Neural cell (in vitro differentiated cells): Measurements from ENCODE around the gene L2HGDH. TPM values are rescaled to one million over a fixed set of nuclear protein-coding genes. Genes with fewer than 3 reads are reported as not detected.

Experiments used
- H2AFZ ChIP-seq: fragments of 200-600, 300-800 bp; sonication (generic), shearing (Covaris generic); 2 replicates; pipeline ENCODE4 v1.6.0; 2014; ENCODE audit warnings: low read depth, mild to moderate bottlenecking, antibody characterized with exemption, low read length, moderate library complexity
- H3F3A ChIP-seq: fragments of 200-600 bp; shearing (Covaris generic); 2 replicates; pipeline ENCODE4 v1.6.1; 2016; ENCODE audit warnings: mild to moderate bottlenecking, moderate library complexity, mixed read lengths, antibody characterized with exemption, low read length; ENCODE audit not compliant: insufficient read depth, poor library complexity, severe bottlenecking
- H3K27ac ChIP-seq: fragments of 200-600, 300-800 bp; sonication (generic), shearing (Covaris generic); 2 replicates; pipeline ENCODE4 v1.5.1; 2014; ENCODE audit warnings: mild to moderate bottlenecking, low read length, moderate library complexity
- H3K27me3 ChIP-seq: fragments of 300-800, 200-600 bp; sonication (generic), shearing (Covaris generic); 2 replicates; pipeline ENCODE4 v1.6.0; 2014; ENCODE audit warnings: mild to moderate bottlenecking, low read depth, low read length, moderate library complexity; ENCODE audit not compliant: insufficient read depth
- H3K36me3 ChIP-seq: fragments of 300-800, 200-600 bp; sonication (generic), shearing (Covaris generic); 2 replicates; pipeline ENCODE4 v1.5.1; 2014; ENCODE audit warnings: mild to moderate bottlenecking, antibody characterized with exemption, low read length, moderate library complexity; ENCODE audit not compliant: insufficient read depth
- H3K4me2 ChIP-seq: fragments of 300-800, 200-600 bp; sonication (generic), shearing (Covaris generic); 2 replicates; pipeline ENCODE4 v1.6.0; 2014; ENCODE audit warnings: mild to moderate bottlenecking, low read length
- H3K4me3 ChIP-seq: fragments of 300-800, 200-600 bp; sonication (generic), shearing (Covaris generic); 2 replicates; pipeline ENCODE4 v1.5.1; 2014; ENCODE audit warnings: mild to moderate bottlenecking, low read length, moderate library complexity
- H3K79me2 ChIP-seq: fragments of 200-600 bp; shearing (Covaris generic); replicated peaks from 2 replicates; pipeline ENCODE4 v1.6.0; 2014; ENCODE audit warnings: mild to moderate bottlenecking, low read length, moderate library complexity; ENCODE audit not compliant: insufficient read depth
- H3K9ac ChIP-seq: fragments of 300-800, 200-600 bp; sonication (generic), shearing (Covaris generic); 2 replicates; pipeline ENCODE4 v1.6.1; 2016; ENCODE audit warnings: mild to moderate bottlenecking, low read length, mixed read lengths
- H3K9me2 ChIP-seq: fragments of 200-600 bp; shearing (Covaris generic); 2 replicates; pipeline ENCODE4 v1.6.1; 2016; ENCODE audit warnings: mild to moderate bottlenecking, low read length, mixed read lengths; ENCODE audit not compliant: insufficient read depth
- H3K9me3 ChIP-seq: fragments of 200-600, 300-800 bp; sonication (generic), shearing (Covaris generic); 2 replicates; pipeline ENCODE4 v1.6.1; 2016; ENCODE audit warnings: mild to moderate bottlenecking, mixed run types, low read length, moderate library complexity, mixed read lengths
- H4K20me1 ChIP-seq: fragments of 200-600 bp; shearing (Covaris generic); 2 replicates; pipeline ENCODE4 v1.6.1; 2016; ENCODE audit warnings: mild to moderate bottlenecking, mixed run types; ENCODE audit not compliant: insufficient read depth
- CTCF ChIP-seq: fragments of 450-650 bp; IDR thresholded peaks from 2 replicates; pipeline ENCODE4 v1.5.1; 2014; ENCODE audit warnings: antibody characterized with exemption, mild to moderate bottlenecking, moderate library complexity; ENCODE audit not compliant: poor library complexity, severe bottlenecking
- EP300 ChIP-seq: fragments of 450-650 bp; conservative IDR thresholded peaks from 2 replicates; pipeline ENCODE4 v1.6.1; 2014; ENCODE audit warnings: antibody characterized with exemption, mild to moderate bottlenecking, moderate library complexity; ENCODE audit not compliant: poor library complexity, severe bottlenecking
- EZH2 ChIP-seq: fragments of 200-600, 300-800 bp; shearing (Covaris generic), sonication (generic); IDR thresholded peaks from 2 replicates; pipeline ENCODE4 v1.6.1; 2014; ENCODE audit warnings: antibody characterized with exemption, low read length, borderline replicate concordance, mild to moderate bottlenecking; ENCODE audit not compliant: insufficient read depth, poor library complexity, severe bottlenecking
- MXI1 ChIP-seq: fragments of 450-650 bp; conservative IDR thresholded peaks from 2 replicates; pipeline ENCODE4 v1.6.1; 2014; ENCODE audit warnings: antibody characterized with exemption, mild to moderate bottlenecking; ENCODE audit not compliant: poor library complexity, severe bottlenecking
- POLR2AphosphoS5 ChIP-seq: IDR thresholded peaks from 2 replicates; pipeline ENCODE4 v1.6.1; 2012
- RAD21 ChIP-seq: fragments of 450-650 bp; conservative IDR thresholded peaks from 2 replicates; pipeline ENCODE4 v1.6.1; 2014; ENCODE audit warnings: antibody characterized with exemption, mild to moderate bottlenecking, moderate library complexity
- REST ChIP-seq: IDR thresholded peaks from 2 replicates; pipeline ENCODE4 v1.6.1; 2012; ENCODE audit warnings: borderline replicate concordance
- SMC3 ChIP-seq: fragments of 450-650 bp; conservative IDR thresholded peaks from 2 replicates; pipeline ENCODE4 v1.6.1; 2014; ENCODE audit warnings: antibody characterized with exemption, mild to moderate bottlenecking, moderate library complexity; ENCODE audit not compliant: poor library complexity
- TAF1 ChIP-seq: IDR thresholded peaks from 2 replicates; pipeline ENCODE4 v1.6.1; 2012; ENCODE audit warnings: low read depth
- polyA plus RNA-seq: library from polyadenylated mRNA; depleted of rRNA; stranded (reverse); fragments of >200 nt; gene quantifications from 2 replicates; pipeline ENCODE4 v1.2.3, GENCODE V29; 2014

L2HGDH gene
- polyA plus RNA-seq, 1 donor from 2014 or later = 8.9 TPM

- TF ChIP-seq POLR2AphosphoS5 (no peak), EP300 (no peak), MXI1 (no peak), REST (no peak), RAD21 (no peak), SMC3 (no peak)
- no peak overlapping the region for H2AFZ ChIP-seq
- H3K4me3 ChIP-seq = no peak overlapping the region
- H3F3A ChIP-seq = no peaks in the 10 kb centered on the region
- no peak overlapping the region for H3K9ac ChIP-seq
- H4K20me1 ChIP-seq = no peaks in the 10 kb centered on the region
- no peaks in the 10 kb centered on the region for H3K27me3 ChIP-seq
- H3K9me3 ChIP-seq = no peaks in the 10 kb centered on the region
- no peak overlapping the region for H3K4me2 ChIP-seq
- H3K27ac ChIP-seq = no peak overlapping the region
- H3K79me2 ChIP-seq = peaks cover 4% of the 10 kb centered on the region
- H3K9me2 ChIP-seq = no peaks in the 10 kb centered on the region
- peaks cover 4% of the 10 kb centered on the region for H3K36me3 ChIP-seq
These were observed 8.1 kb downstream of the L2HGDH start for GRCh38 chr14:50303744-50304471.

- Histone ChIP-seq H3K9me2 (no peaks in the 10 kb centered on the region), H3K9ac (no peak overlapping the region), H3K27ac (no peak overlapping the region), H3K36me3 (peaks cover 4% of the 10 kb centered on the region), H3K4me2 (no peak overlapping the region), H3F3A (no peaks in the 10 kb centered on the region), H3K79me2 (peaks cover 4% of the 10 kb centered on the region), H4K20me1 (no peaks in the 10 kb centered on the region), H3K27me3 (no peaks in the 10 kb centered on the region), H3K4me3 (no peak overlapping the region), H2AFZ (no peak overlapping the region), H3K9me3 (no peaks in the 10 kb centered on the region)
- TF ChIP-seq SMC3 (no peak), RAD21 (no peak), CTCF (no peak), EP300 (no peak), MXI1 (no peak), EZH2 (no peak), REST (no peak), TAF1 (no peak), POLR2AphosphoS5 (no peak)
These were observed 10.1 kb downstream of the L2HGDH start for GRCh38 chr14:50301914-50302313.
